ENCODE measurements around the gene NQO2.
"Not testable (repeated sequence)": the region's sequence is repeated elsewhere in the genome, so short reads cannot be mapped to it uniquely, and the experiment has no call there.

NQO2 gene

DNA sequence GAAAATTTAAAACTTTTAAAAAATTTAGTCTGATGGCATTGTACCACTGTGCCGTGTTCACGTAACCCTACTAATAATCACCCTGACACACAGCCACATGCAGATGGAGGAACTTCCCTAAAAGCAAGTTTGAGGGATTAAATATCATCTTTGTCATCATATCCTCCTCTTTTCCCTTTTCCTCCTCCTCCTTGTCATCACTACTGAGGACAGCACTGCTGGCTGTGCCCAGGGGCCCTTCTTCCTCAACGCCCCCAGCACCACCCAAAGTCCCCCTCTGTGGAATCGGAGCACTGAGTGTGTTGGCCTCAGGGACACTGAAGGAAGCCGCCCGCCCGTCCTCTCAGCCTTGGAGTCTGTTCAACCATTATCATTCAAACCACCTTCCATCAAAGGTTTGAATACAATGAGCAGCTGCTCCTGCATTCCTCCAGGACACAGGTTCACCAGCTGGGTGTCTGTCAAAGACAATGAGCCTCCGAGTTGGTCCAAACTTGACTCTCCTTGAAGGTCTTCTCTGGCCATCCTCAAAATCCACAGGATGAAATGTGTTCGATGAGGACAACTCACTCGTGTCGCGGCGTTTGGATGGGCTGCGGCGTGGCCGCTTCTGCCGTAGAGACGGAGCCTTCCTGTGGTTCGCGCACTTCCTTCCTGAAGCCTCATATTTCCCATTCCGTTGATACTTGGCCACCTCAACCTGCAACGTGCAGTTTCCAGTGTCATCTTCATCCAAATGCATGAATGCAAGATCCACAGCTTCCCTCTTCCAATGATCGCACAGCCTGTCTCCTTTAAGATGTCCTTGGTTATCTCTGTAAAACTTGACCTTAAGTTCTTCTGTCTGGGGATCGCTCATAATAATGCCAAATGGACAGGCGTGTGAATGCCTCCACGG lies 23.3 kb downstream of the NQO2 start:
- no peak for DNase-seq
- Histone ChIP-seq H3K36me3 (peaks cover 3% of the 10 kb centered on the region; the same call in 1 of the 2 replicates), H3K27ac (no peak overlapping the region), H3K4me3 (ENCODE audit: low read depth, low read length) (no peak overlapping the region), H3K27me3 (ENCODE audit: insufficient read depth, low read depth, severe bottlenecking) (no peaks in the 10 kb centered on the region), H3K9me3 (ENCODE audit: severe bottlenecking) (no peaks in the 10 kb centered on the region)
- TF ChIP-seq, protein P1, sequence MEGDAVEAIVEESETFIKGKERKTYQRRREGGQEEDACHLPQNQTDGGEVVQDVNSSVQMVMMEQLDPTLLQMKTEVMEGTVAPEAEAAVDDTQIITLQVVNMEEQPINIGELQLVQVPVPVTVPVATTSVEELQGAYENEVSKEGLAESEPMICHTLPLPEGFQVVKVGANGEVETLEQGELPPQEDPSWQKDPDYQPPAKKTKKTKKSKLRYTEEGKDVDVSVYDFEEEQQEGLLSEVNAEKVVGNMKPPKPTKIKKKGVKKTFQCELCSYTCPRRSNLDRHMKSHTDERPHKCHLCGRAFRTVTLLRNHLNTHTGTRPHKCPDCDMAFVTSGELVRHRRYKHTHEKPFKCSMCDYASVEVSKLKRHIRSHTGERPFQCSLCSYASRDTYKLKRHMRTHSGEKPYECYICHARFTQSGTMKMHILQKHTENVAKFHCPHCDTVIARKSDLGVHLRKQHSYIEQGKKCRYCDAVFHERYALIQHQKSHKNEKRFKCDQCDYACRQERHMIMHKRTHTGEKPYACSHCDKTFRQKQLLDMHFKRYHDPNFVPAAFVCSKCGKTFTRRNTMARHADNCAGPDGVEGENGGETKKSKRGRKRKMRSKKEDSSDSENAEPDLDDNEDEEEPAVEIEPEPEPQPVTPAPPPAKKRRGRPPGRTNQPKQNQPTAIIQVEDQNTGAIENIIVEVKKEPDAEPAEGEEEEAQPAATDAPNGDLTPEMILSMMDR (IDR thresholded peaks at IDR 0.05; ENCODE audit: low read depth, low read length), result no peak

DNA sequence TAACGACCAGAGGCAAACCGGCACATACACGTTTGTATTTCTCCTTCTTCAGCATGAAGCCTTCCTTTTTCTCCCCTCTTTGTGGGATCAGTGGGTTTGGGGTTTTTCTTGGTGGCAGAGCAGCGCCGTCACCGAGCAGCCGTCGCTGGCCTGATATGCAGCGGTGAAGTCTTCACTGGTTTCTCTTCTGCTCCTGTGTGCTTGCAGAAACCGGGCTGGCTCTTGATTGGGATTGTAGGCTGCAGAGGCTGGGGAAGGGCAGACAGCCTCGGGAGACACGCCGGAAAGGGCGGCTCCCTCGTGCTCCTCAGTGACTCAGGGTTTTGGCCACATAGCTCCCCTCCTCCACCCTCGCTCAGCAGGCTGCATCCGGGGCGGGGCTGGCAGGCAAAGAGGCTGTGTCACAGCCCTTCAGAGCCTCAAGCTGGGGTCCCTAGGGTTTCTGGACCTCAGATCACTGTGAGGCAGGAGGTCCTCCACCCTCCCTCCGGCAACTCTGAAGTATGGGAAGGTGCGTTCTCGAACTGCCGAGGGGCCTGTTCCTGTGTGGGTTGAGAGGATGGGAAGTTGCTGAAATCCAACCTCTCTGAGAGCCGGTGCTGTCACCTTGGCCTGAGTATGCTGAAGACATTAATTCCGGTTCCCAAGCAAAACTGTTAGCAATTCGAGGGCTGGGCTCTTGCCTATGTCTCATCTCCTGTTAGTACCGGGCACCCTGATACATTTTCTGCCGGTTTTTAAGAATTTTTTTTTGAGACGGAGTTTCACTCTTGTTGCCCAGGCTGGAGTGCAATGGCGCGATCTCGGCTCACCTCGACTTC lies 24.2 kb downstream of the NQO2 start:
- H3K36me3 ChIP-seq, result peaks cover 3% of the 10 kb centered on the region; the same call in 1 of the 2 replicates
- no peak overlapping the region for H3K27ac ChIP-seq
- TF ChIP-seq, protein P1 (IDR thresholded peaks at IDR 0.05; ENCODE audit: low read depth, low read length), result no peak
- H3K4me3 ChIP-seq (ENCODE audit: low read depth, low read length), result no peak overlapping the region
- no peaks in the 10 kb centered on the region for H3K9me3 ChIP-seq (ENCODE audit: severe bottlenecking)
- no peak for DNase-seq
- no peaks in the 10 kb centered on the region for H3K27me3 ChIP-seq (ENCODE audit: insufficient read depth, low read depth, severe bottlenecking)

DNA sequence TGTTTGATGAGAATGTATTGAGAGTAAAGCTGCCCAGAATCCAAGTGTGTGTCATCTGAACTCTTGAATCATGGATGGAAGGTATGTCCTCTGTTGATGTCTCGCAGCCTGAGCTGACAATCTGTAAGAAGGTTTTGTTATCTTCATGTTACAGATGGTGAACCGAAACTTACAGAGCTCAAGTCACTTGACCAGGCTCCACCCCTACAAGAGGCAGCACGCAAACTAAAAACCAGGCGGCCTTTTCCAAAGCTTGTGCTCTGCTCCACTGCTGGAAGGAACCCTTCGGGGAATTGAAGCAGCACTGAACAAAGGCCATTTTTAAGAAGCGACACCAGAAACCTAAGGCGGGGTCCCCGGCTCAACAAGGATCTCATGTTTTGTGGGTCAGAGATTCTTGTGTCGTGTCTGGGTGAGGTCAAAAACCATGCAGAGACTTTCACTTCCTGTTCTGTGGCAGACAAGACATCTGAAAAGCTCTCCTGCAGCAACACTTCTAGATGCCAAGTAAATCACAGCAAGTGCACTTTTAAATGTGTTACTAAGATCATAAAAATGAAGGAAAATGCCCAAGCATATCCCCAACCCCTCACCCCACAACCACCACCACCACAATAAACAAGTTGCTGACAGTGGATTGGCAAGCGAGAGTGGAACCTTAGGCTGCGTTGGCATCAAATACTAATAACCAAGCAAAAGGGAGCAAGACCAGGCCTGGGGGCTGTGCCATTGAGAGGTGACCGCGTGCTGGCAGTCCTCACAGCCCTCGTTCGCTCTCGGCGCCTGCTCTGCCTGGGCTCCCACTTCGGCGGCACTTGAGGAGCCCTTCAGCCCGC lies 27.3 kb downstream of the NQO2 start:
- DNase-seq, result no peak
- TF ChIP-seq, protein P1 (IDR thresholded peaks at IDR 0.05; ENCODE audit: low read depth, low read length), result no peak
- H3K27me3 ChIP-seq (ENCODE audit: insufficient read depth, low read depth, severe bottlenecking), result no peaks in the 10 kb centered on the region
- H3K27ac ChIP-seq, result no peak overlapping the region
- no peaks in the 10 kb centered on the region for H3K36me3 ChIP-seq
- no peak overlapping the region for H3K4me3 ChIP-seq (ENCODE audit: low read depth, low read length)
- no peaks in the 10 kb centered on the region for H3K9me3 ChIP-seq (ENCODE audit: severe bottlenecking)

DNA sequence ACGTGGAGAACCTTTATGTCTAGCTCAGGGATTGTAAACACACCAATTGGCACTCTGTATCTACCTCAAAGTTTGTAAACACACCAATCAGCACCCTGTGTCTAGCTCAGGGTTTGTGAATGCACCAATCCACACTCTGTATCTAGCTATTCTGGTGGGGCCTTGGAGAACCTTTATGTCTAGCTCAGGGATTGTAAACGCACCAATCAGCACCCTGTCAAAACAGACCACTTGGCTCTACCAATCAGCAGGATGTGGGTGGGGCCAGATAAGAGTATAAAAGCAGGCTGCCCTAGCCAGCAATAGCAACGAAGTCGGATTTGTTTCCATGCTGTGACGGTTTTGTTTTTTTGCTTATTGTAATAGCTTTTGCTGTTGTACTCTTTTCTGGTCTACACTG lies 28.5 kb downstream of the NQO2 start:
- DNase-seq; H3K9me3 ChIP-seq (ENCODE audit: severe bottlenecking); H3K27me3 ChIP-seq (ENCODE audit: insufficient read depth, low read depth, severe bottlenecking); H3K27ac ChIP-seq; H3K36me3 ChIP-seq; H3K4me3 ChIP-seq (ENCODE audit: low read depth, low read length): not testable (repeated sequence)

DNA sequence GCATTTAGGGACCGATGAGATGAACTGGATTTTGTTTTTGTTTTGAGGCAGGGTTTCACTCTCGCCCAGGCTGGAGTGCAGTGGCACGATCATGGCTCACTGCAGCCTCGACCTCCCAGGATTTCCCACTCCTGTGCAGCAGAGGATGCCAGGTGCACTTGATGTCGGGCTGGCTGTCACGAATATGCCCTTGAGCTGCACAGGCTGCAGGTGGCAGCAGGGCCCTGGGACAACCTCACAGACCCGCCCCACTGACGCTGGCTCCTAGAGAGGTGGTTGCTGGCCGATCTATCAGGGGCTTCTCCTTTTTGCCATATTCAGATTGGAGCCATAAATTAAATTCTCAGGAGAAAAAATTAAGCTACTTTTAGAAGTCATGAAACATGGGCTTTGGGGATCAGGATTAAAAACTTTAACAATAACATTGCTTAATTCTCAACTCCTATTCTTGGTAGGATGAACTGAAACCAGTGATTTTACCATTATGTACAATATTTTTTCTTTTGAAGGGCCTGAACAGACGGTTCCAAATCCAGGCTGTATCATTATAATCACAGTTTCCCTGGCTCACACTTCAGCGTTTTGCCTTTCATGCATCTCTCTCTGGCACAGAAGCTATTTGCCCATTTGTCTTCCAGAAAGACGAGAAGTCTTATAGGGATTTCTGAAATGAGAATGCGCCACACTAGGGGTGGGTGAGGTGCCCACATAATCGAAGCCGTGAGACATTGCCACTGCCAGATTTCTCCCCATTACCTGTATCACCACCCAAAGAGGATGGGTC lies 32.4 kb downstream of the NQO2 start:
- Histone ChIP-seq H3K27me3 (ENCODE audit: insufficient read depth, low read depth, severe bottlenecking) (no peaks in the 10 kb centered on the region), H3K36me3 (no peaks in the 10 kb centered on the region), H3K4me3 (ENCODE audit: low read depth, low read length) (no peak overlapping the region), H3K9me3 (ENCODE audit: severe bottlenecking) (peaks cover 6% of the 10 kb centered on the region), H3K27ac (no peak overlapping the region)
- DNase-seq, result peak; percentile 47
- TF ChIP-seq, protein P1 (IDR thresholded peaks at IDR 0.05; ENCODE audit: low read depth, low read length), result peak; percentile 59
